ENCODE measurements around the gene HOXA6.

The HOXA6 gene

GRCh38 chr7:27161214-27161720, 13.7 kb upstream of the HOXA6 start:
- no peak for DNase-seq

- DNase-seq: peak; percentile 89
Observed at GRCh38 chr7:27160546-27161213, 13.1 kb upstream of the HOXA6 start.

DNA sequence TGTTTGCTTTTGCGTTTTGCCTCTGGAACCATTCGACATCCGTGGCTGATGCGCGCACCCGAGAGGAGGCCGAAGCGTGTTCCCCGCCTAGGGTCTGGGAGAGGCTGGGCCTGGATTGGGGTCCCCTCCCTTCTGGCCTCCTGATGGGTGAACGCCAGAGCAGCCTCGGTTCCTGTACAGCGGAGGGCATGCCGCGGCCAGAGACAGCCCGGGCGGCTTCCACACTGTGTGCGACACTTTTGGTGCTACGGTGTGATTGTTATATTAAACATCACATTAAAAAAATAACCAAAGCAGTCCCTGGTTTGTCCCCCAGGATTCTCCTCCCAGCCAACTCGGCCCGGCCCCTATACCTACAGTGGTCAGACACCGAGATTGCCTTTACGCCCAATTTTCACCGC, 12.6 kb upstream of the HOXA6 start:
- DNase-seq: no peak

DNA sequence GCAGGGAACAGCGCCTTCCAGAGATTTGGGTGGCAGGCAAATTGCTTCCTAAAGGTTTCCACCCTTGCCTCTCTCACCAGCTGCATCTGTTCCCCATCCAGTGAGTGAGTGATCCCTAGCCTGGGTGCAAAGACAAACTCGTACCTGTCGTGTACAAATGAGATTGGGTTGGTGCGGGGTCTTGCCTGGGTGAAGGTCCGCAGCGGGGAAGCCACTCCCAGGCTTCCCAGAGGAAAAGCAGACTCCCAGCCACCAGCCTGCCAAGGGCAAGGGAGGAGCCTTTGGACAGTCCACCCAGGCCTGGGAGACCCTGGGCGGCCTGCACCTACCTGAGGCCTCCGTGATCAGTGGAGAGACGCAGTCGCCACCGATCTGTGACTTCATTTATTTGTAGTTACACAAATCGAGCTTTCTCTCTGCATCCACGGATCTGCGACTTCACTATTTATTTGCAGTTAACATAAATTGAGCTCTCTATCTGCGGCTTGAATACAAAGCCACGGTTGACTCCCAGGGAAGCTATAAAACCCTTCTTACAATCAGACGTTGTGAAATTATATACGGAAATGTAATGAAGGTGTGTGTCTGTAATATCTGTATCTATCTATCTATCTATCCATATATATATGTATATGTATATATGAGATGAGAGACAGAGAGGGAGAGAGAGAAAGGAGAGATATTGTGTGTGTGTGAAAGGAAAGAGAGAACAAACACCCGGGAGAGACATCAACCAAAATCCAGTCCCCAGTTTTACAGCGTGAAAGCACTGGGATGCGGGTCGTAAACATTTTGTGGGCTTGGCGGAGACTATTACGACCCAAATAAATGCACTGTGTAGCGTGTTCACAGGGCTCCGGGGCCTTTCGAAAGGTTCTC, 11.9 kb upstream of the HOXA6 start:
- DNase-seq: no peak

GRCh38 chr7:27158436-27159265, 11.1 kb upstream of the HOXA6 start:
- DNase-seq: no peak

- DNase-seq: no peak
Observed at GRCh38 chr7:27157702-27158431, 10.3 kb upstream of the HOXA6 start.

GRCh38 chr7:27156916-27157701, 9.5 kb upstream of the HOXA6 start:
- no peak for DNase-seq

GRCh38 chr7:27156508-27156898, 8.9 kb upstream of the HOXA6 start, which contains the start of gene HOXA7:
TSS of gene HOXA7 (minus strand) at chr7:27156675. CDS start at chr7:27156545, 130 bp downstream.
- no peak for DNase-seq

DNA sequence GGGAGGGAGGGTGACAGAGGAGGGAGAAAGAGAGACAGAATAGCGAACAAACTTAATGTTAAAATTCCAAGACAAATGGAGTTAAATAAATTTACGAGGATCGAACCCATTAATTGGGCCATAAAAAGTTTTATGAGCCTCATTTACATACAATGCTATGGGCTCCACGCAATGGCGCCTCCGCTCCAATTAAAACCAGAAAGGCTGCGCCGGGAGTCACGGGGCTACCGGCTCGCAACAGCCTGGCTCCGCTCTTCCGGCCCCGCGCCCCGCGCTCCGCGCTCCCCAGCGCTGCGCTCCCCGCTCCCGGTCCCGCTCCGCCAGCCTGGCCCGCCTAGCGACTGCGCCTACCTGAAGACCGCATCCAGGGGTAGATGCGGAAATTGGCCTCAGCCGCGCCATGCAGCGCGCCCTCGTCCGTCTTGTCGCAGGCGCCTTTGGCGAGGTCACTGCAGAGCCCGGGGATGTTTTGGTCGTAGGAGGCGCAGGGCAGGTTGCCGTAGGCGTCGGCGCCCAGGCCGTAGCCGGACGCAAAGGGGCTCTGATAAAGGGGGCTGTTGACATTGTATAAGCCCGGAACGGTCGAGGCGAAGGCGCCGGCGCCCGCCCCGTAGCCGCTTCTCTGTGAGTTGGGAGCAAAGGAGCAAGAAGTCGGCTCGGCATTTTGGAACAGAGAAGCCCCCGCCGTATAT, 8.4 kb upstream of the HOXA6 start:
- DNase-seq: no peak

DNA sequence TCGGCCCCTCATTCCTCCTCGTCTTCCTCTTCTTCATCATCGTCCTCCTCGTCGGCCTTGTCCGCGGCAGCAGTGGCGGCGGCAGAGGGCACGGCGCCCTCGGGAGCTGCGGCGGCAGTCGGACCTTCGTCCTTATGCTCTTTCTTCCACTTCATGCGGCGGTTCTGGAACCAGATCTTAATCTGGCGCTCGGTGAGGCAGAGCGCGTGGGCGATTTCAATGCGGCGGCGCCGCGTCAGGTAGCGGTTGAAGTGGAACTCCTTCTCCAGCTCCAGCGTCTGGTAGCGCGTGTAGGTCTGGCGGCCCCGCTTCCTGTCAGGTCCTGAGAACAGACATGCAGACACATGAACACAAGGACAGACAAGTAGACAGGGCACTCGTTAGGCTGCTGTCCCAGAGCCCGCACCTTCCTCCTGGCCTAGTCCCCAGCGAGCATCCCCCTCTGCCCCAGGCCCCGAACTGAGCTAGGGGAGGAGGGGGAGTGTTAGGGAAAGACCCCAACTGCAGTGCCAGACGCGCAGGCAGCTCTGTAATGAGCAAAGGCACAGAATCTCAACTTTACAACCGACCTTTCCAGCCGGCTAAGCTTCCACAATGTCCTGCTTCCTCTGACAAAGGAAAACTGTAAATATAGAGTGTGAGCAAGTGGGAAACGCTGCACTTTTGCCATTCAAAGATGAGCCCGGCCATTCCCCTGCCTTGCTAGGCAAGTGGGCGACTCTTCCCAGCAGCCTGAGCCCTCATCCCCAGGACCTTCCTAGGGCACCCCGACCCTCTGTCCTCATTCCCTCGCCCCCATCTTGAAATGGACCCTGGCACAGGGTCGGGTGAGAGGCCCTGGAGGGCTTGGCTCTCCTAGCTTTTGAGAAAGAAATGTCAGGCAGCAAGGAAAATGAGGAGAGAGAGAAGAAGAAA, 7.6 kb upstream of the HOXA6 start:
- peak; percentile 51 for DNase-seq

- DNase-seq: no peak
Observed at GRCh38 chr7:27154369-27154768, 6.8 kb upstream of the HOXA6 start.

- DNase-seq: no peak
Observed at GRCh38 chr7:27153526-27153925, 6.0 kb upstream of the HOXA6 start.

DNA sequence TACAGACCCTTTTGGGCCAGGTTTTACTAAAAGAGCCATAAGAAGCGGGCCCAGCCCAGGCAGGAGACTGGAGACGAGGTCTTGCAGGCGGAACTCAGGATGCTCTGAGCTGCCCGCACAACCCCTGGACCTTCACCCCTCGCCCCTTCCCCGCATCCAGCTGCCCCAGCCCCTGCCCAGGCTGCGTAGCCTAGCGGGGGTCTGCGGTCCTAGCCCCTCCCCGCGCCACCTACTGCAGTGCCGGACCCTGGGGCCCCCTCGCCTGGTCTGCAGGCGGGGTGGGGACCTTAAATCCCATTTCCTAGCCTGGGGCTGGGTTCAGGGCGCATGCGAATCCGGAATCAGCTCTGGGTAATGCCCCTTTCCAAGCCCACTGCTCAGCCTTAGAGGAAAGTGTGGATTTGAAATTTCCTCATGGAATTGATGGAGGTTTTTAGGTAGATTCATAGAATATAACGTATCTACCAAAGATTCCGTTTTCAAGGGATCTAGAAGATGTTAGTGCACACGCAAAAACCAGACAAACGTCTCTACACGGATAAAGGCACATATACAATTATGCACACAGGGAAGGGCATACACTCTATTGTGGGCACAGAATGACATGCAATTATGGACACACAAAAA, 5.4 kb upstream of the HOXA6 start:
- DNase-seq: no peak

GRCh38 chr7:27151931-27152815, 4.6 kb upstream of the HOXA6 start, which contains the start of gene HOXA3:
TSS of gene HOXA3 (minus strand) at chr7:27152583. CDS start at chr7:27110640, 41,943 bp downstream.
- no peak for DNase-seq

- no peak for DNase-seq
Observed at GRCh38 chr7:27151341-27151930, 3.9 kb upstream of the HOXA6 start.

DNA sequence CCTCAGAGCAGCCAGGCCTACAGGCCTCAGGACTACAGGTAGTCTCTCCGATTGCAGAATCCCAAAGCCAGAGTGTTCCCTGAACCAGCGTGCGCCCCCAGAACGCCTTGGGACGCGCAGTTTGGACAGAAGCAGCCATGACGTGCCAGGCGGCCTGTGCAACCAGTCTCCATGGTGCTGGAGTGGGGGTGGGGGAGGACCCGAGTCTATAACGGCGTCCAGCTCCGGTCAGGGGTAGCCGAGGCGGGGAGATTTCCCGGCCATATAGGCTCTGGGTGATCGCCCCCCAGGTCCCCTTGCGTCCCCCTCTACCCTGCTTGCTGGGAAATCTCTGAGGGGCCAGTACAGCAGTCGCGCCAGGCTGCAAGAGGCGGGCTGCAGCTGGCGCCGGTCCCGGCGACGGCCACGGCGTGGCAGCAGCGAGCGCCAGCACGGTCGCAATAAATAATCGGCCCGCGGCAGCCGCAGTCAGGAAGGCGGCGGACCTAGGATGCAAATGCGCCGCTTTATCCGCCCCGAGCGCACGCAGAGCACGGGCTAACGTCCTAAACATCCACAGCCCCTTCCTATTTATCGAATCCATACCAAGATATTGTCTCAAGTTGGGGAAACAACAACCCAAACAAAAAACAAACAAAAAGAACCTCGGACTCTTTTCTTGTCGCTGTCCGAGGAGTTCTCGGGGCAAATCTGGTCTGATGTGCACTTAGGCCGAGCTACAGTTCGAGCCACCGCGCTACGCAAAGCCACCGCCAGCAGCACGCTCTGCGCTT, 3.2 kb upstream of the HOXA6 start:
- peak; percentile 71 for DNase-seq

Measured in stimulated activated CD4-positive, alpha-beta T cell treated with anti-CD3 and anti-CD28 coated beads, Interleukin-4, amount 100 ng/mL, for 1 hour (primary cell).